Transverse colon (tissue), 4 donors: ENCODE data around the gene GOLGA6L10.

Source experiments
- CTCF ChIP-seq, 5 experiments: fragments of 200-600 bp in 3 of 5; fragments of 450-650 bp in 2 of 5; sonication (generic) in 3 of 5; IDR thresholded peaks; 1 replicate in 2 of 5; 2 replicates in 3 of 5; pipeline ENCODE4 v1.5.1; 2016 to 2017; ENCODE audit warnings: antibody characterized with exemption in 5 of 5, inconsistent platforms in 3 of 5, mild to moderate bottlenecking in 2 of 5, moderate library complexity in 1 of 5
- POLR2AphosphoS5 ChIP-seq, 3 donors: sonication (generic); formaldehyde crosslinking; IDR thresholded peaks; one replicate each; pipeline ENCODE4 v1.6.1; 2016; ENCODE audit warnings: antibody characterized with exemption in 3 of 3

- no peak for TF ChIP-seq CTCF (IDR thresholded peaks at IDR 0.05)
- TF ChIP-seq POLR2AphosphoS5 (IDR thresholded peaks at IDR 0.05) = no peak
Measured at GRCh38 chr15:82371656-82372055, 22.4 kb upstream of the GOLGA6L10 start.
